GM15510 (cell line): Measurements from ENCODE around the gene NKPD1.

Experiments used
- POLR2A ChIP-seq: IDR thresholded peaks from 3 replicates; pipeline ENCODE4 v1.6.1; 2011; ENCODE audit warnings: borderline replicate concordance; ENCODE audit not compliant: insufficient read length; ENCODE audit errors: extremely low read depth

The NKPD1 gene

DNA sequence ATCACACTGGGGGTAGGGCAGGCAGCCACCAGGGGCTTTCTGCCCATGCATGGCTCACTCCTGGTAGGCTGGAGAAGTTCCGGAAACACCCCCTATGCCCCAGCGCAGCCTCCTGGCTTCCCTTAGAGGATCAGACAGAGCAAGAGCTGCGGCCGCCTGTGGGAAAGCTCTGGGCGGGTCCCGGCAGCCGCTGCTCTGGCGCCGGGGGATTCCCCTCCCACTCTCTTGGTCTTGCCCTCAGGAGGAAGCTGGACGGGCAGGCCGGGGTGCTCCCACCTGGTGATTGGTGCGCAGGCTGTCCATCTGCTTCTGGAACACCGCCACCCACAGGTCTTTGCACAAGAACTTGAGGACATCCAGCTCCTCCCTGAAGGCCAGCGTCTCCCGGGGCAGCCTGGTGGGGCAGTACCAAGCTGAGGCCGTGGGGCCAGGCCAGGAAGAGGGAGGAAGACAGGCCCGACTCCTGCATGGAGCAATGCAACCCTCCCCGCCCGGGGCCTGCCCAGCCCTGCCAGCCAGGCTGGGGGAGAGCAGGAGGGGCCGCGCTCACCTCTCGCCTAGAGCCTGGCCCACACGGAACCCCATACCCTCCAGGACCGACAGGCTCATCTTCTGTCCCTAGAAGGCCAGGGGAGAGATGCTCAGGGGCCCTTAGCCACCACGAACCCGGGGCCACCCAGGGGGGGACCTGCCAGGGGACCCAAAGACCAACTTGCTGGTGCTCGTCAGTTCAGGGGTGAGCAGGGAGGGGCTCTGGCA lies 4.0 kb upstream of the NKPD1 start:
- no peak for TF ChIP-seq POLR2A

DNA sequence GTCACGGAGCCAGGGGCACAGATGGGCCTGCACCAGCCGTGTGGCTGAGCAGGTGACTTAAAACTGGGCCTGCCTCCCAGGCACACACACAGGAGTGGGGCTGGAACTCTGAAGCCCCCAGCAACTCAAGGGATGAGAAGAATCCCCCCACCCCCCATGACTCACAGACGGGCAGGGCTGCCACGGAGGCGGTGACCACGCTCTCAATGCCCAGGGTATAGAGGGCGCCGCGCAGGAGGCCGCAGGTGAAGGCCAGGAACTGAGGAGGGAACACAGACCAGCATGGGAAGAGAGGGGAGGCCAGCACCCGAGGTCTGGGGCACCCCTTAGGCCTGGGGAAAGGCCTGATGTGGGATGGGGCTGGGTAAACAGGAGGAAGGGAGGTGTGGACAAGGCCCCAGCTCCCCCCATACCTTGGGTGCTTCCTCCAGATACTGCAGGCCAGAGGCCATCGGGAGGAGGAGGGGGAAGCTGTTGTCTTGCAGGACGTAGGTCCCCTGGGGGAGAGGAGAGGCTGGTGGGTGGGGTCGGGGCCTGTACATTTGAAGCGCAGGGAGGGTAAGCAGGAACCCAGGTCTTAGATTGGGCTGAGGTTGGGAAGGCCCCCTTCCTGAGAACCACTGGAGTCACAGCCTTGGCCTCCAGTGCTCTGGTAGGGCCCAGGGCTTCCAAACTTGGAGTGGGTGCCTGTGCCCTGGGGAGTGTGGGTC lies 3.1 kb upstream of the NKPD1 start:
- no peak for TF ChIP-seq POLR2A

DNA sequence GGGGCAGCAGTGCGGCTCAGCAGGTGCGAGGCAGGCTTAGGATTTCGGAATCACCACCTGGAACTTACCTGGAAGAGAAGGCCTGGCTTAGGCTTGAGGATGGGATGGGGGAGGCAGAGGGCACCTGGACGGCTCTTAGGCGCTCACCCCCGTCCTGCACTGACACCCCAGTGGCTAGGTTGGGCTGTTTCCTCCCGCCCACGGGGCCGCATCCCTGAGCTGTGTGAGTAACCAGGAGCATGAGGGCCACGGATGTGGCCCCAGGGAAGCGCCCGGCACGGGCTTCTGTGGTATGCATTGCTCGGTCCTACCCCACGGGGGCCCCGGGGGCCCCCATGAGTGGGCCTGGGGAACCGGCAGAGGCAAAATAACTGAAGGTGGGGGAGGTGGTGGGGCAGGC lies 2.4 kb upstream of the NKPD1 start:
- no peak for TF ChIP-seq POLR2A

DNA sequence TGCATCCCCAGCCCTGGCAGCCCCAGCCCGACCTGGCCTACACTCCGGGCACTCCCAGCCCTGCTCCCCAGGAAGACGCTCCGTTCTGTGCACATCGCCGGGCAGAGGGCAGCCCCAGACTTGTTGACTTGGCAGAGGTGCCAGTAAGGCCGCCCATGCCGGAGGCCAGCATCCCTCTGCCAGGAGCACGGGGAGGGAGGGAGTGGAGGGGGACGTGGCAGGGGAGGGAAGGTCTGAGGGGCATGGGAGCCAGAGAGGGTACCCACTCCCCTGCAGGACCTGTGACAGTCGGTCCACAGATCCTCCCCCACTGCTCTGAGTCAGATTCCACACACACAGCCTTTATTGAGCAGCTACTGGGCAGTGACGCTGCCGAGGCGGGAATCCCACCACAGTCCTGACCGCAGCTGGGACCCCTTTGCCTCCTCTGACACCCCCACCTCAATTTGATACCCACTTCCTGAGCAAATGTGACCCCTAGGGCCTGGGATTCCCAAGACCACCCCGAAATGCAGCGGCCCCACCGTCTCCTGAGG lies 1.9 kb upstream of the NKPD1 start:
- TF ChIP-seq POLR2A = no peak

DNA sequence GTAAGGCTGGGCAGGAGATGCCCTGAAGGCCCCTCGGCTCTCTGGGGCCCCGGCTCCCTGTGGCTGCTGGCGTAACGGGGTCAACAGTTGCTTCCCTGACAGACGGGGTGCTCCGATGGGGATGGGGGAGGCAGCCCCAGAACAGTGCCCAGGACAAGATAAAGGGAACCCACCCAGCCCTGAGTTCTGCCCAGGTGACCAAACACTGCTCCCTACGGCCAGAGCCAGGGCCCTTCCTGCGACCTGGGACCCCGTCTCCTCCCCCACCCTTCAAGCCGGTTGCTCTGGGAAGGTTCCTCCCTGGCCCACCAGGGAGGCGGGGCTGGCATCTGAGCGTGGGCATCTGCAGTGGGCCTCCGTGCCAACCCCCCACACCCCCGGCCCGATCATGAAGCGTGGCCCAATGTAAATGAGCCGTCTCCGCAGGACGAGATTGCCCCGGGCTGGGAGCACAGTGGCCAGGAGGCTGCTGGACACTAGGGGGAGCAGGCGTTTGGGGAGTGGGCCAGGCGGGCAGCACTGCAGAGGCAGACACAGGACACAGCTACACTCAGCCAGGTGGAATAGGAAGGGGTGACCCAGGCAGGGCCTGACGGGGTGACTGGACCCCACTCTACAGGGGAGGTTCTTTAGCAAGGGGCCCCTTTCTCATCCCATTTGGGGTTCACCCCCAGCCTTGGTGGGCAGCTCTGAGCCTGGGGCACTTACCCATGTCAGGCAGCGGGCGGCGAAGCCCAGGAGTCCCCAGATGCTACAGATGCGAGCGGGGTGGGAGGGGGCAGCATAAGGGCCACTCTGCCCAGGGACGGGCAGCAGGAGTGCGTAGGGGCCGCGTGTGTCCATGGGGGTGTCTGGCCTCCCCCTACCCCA lies 1.2 kb upstream of the NKPD1 start:
- TF ChIP-seq POLR2A = no peak

DNA sequence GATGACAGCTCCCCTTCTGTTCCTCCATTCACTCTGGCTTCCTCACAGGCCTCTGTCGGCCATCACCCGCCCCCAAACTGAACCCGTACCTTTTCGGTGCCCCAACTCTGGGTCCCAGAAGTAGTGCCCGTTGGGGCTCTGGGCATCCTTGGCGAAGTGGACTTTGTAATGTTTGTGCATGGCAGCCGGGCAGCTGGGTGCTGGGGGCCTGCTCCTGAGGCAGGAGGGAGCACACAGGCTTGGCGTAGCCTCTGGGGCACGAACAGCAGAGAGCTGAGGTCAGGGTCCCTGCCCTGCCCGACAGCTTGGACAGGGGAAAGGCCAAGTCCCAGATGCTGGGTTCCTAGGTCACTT lies 834 bp downstream of the NKPD1 start:
- TF ChIP-seq POLR2A = no peak

DNA sequence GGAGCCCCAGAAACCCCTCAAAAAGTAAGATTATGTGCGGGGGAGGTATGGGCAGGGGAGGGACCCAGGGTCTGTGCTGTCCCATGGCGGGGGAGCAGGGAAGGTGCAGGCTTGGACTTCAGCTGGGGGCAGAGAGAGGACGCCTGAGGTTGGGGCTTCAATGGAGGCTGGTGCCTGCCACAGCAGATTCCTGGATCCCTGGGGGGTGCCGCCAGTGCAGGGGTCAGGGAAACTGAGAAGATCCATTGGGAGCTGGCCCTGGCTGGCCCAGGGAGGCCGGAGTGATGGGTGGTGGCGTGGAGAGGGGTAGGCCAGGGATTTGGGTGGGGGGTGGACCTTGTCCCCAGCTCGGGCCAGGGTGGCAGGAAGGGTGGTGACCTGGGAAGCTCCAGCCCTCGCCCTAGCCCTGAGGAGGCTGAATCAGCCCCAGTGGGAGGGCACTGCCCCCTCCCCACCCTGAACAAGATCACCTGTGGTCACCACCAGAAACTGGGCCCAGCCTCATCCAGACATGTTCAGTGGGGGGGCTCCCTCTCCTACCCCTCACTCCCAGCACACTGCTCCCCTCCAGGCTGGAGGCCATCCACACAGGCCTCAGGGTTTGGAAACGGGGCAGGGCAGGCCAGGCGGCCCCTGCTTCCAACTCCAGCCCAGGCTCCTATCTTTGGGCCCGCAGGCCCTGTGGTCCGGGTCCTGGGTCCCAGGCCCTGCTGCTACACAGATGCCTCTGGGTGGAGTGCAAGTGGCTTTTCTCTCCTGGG lies 1.4 kb downstream of the NKPD1 start:
- TF ChIP-seq POLR2A = no peak

DNA sequence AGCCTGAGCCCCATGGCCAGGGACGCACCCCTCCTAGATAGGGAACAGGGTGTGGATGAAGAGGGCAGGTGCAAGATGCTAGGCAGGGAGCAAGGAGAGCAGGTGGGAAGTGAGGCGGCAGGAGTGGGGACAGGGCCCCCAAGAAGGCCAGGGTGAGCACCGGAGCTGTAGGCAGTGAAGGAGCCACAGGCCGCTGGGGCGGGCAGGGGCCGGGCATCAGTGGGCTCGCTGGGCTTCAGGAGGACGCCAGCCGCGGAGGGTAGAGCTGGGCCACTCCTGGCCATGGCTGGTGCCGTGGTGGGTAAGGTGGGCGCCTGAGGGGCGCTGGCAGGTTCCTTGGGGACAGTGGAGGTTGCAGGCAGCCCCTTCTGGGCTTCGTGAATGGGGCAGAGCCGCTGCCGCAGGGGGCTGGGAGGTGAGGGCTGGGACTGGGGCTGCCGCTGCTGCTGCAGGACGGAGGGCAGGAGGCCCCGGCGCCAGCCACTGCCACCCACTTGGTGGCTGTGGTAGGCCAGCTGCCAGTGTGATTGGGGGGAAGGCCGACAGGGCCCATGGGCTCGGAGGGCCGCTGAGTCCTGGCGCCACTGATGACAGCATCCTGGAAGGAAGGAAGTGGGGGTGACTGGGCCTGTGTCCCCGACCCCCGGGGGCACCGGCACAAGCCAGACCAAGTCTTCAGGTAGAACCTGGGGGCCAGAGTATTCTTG lies 2.1 kb downstream of the NKPD1 start:
- no peak for TF ChIP-seq POLR2A

DNA sequence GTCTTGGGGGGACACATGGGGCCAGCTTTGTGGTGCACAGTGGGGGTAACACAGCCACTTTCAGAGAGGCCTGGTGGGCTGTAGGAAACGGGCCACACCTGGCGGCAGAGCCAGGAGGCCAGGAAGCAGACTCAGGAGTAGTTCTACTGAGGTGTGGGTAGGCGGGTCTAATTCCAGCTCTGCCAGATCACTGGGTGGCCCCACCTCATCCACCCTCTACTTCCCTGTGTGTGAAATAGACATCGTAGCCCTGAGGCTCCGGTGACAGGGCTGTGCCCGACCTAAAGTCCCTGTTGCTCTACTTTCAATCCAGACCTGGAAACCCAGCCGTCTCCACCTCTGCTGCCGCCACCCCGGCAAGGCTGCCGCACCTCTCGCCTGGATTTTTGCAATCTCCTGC lies 4.0 kb downstream of the NKPD1 start:
- TF ChIP-seq POLR2A = no peak

DNA sequence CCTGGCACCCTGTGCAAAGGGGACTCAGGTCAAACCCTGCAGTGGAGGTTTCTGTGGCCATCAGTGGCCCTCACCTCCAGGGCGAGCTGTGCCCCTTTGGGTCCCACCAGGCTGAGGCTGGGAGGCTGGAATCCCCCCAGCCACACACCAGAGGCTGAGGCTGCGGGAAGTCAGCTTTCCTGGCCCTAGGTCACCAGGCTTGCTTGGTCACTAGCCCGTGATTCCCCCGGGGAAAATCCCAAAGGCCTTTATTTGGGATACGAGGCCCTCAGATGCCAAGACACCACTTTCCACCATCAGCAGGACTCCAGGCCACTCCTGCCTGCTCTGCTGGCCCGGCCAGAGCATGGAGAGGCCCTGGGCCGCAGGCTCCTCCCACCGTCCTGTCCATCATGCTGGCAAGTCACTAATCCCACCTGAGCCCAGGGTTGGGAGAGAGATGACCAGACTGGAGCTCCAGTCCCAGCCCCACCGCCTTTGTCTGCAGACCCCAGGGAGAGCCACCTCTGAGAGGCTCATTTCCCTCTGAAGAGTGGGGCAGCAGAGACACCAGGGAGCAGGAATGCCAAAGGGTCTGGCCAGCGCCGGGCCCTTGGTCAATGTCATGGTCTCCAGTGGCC lies 4.7 kb downstream of the NKPD1 start:
- TF ChIP-seq POLR2A = no peak

DNA sequence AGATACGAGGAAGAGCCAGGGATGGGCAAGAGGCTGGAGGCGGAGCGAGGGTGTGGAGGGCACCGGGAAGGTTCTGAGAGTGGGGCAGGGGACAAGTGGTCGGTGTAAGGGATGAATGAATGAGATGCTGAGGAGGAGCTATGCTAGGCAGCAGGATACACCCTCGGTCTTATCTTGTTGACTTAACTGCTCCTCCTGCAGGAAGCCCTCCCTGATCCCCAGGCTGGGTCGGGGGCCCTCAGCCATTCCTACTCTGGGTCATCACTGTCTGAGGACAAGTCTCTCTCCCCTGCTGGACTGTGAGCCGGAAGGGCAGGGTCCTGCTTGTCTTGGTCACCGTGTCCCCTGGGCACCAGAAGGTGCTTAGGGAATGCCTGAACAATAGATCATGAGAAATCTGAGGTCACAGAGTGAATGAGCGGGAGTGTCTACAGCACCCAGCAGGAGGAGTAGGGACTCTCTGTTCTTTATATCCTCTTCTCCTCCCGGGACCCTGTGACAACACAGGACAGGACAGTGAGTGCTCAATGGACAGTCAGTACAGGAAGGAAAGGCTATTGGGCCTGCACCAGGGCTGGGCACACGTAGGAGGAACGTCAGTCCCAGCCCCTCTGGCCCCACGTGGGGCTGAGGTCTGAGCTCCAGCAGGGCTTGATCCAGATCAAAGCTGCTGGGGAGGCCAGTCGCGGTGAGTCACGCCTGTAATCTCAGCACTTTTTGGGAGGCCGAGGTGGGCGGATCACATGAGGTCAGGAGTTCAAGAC lies 6.5 kb downstream of the NKPD1 start:
- TF ChIP-seq POLR2A = no peak

DNA sequence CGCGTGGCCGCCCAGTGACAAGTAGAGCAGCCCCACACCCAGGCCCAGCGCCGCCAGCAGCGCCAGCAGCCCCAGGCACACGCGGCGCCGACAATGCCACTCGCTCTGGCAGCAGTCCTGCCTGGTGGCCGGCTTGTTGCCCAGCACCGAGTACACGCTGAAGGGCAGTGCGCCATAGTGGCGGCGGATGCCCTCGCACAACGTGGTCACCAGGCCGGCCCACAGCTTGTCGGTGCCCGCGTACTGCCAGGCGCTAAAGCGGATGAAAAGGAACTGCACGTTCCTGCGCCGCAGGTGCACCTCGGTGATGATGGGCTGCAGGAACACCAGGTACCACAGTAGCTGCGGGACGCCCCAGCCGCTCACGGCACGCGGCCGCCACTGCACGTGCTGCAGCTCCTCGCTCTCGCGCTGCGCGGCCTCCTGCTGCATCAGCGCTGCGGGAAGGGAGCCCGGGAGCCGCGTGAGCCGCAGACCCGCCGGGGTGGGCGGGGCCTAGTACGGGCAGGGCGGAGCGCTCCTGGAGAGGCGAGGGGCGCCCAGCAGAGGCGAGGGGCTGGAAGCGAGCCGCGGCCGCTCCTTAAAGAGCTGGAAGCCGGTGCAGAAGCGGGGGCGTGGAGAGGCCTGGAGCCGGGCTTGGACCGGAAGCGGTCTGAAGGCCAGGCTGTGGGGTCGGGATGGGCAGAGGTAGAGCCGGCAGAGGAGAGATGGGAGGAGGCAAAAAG lies 7.3 kb downstream of the NKPD1 start:
- TF ChIP-seq POLR2A = no peak
